PC-9 (cell line): Measurements from ENCODE around the gene TTI1. TPM values are rescaled to one million over a fixed set of nuclear protein-coding genes. Genes with fewer than 3 reads are reported as not detected.

Experiments
- BruUV-seq: library from RNA; stranded (reverse); fragments of 400-500 nt; replicated peaks from 2 replicates; lab custom pipeline; 2021; lab: Mats Ljungman, UMichigan
- CTCF ChIA-PET: fragments of 300-600 bp; sonication (Branson Sonifier 250); formaldehyde crosslinking; loops from one replicate; lab custom pipeline; 2022; ENCODE audit warnings: antibody characterized with exemption; lab: Charles Lee
- POLR2A ChIA-PET: fragments of 300-600 bp; sonication (Branson Sonifier 250); formaldehyde crosslinking; loops from one replicate; lab custom pipeline; 2022; ENCODE audit warnings: antibody characterized with exemption; ENCODE audit not compliant: unreplicated experiment; lab: Charles Lee
- DNase-seq, 2 experiments: peaks; one replicate each; pipeline versions ENCODE4 v3.0.0 to v3.0.0-alpha.2; 2015 to 2022; ENCODE audit warnings: mixed read lengths in 1 of 2
- H2AFZ ChIP-seq: fragments of 200-600 bp; sonication (generic); 2 replicates; pipeline ENCODE4 v1.8.1; 2017; ENCODE audit warnings: antibody characterized with exemption
- H3F3A ChIP-seq: fragments of 200-600 bp; sonication (generic); 2 replicates; pipeline ENCODE4 v1.8.1; 2017; ENCODE audit warnings: antibody characterized with exemption, mild to moderate bottlenecking, low read depth; ENCODE audit not compliant: insufficient read depth
- H3K27ac ChIP-seq: fragments of 200-600 bp; sonication (generic); 2 replicates; pipeline ENCODE4 v1.6.1; 2016; ENCODE audit warnings: mixed run types
- H3K27me3 ChIP-seq: fragments of 200-600 bp; sonication (generic); 2 replicates; pipeline ENCODE4 v1.6.1; 2016; ENCODE audit warnings: low read depth, mixed run types; ENCODE audit not compliant: insufficient read depth
- H3K36me3 ChIP-seq: fragments of 200-600 bp; sonication (generic); 2 replicates; pipeline ENCODE4 v1.6.1; 2016; ENCODE audit warnings: low read depth, mixed run types
- H3K4me1 ChIP-seq: fragments of 200-600 bp; sonication (generic); replicated peaks from 2 replicates; pipeline ENCODE4 v1.6.1; 2016; ENCODE audit warnings: mixed run types; ENCODE audit not compliant: insufficient read depth
- H3K4me2 ChIP-seq: fragments of 200-600 bp; sonication (generic); 2 replicates; pipeline ENCODE4 v1.6.1; 2017; ENCODE audit warnings: mixed run types
- H3K4me3 ChIP-seq: fragments of 200-600 bp; sonication (generic); 2 replicates; pipeline ENCODE4 v1.6.1; 2016; ENCODE audit warnings: mixed run types
- H3K79me2 ChIP-seq: fragments of 200-600 bp; sonication (generic); 2 replicates; pipeline ENCODE4 v1.6.1; 2017; ENCODE audit warnings: low read depth, mixed run types
- H3K9me2 ChIP-seq: fragments of 200-600 bp; sonication (generic); 2 replicates; pipeline ENCODE4 v1.8.1; 2017; ENCODE audit warnings: mild to moderate bottlenecking; ENCODE audit not compliant: insufficient read depth
- H3K9me3 ChIP-seq: fragments of 200-600 bp; sonication (generic); 2 replicates; pipeline ENCODE4 v1.8.1; 2016; ENCODE audit warnings: low read depth; ENCODE audit not compliant: insufficient read depth
- H4K20me1 ChIP-seq: fragments of 200-600 bp; sonication (generic); 2 replicates; pipeline ENCODE4 v1.8.1; 2017; ENCODE audit not compliant: insufficient read depth
- EZH2 ChIP-seq: fragments of 200-600 bp; sonication (generic); IDR thresholded peaks from 2 replicates; pipeline ENCODE4 v1.8.0; 2017; ENCODE audit warnings: antibody characterized with exemption, low read depth
- intact Hi-C: fragments of 100-400 bp; cut with micrococcal nuclease; formaldehyde crosslinking; loops from one replicate; pipeline ENCODE4 v1.10.0; 2022; ENCODE audit not compliant: unreplicated experiment
- total RNA-seq: library from RNA; stranded (reverse); gene quantifications from 2 replicates; pipeline ENCODE4 v1.2.3, GENCODE V29; 2021
- TF ChIP-seq, protein P1 (sequence below): fragments of 200-600 bp; sonication (generic); conservative IDR thresholded peaks from 2 replicates; pipeline ENCODE4 v1.6.1; 2017; ENCODE audit warnings: mixed run types, antibody characterized with exemption, mild to moderate bottlenecking, moderate library complexity

Gene TTI1
- total RNA-seq, 1 experiment from 2014 or later = 34.2 TPM

DNA sequence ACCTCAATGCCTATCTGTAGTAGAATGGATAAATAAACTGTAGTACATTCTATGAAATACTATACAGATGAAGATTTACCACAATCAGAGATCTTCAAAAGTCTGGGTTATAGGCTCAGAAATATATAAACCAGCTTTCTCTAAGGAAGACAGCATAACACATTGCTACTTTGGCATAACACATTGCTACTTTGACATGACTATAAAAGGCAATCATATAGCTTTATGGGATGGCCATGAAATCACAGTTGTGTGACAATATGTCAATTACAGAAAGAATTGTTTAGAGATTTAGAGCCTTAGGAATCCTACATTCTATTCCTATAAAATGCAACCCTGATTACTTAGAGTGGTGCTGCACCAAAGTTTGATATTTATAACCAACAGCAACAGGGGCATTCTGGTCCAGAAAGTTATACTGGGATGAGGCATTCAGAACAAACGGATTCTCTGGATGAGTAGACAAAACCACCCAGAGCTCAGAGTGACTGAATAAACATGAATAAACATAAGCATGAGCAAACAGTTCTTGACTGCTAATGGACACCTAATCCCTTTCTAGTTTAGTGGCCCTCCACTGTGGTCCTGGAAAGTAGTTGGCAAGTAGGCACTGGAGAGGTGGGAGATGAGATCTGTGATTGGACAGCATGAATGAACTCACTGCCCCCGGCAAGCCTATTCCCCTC, 12.0 kb downstream of the TTI1 start:
- ChIA-PET POLR2A (no interaction called here), CTCF (no interaction called here)
- Histone ChIP-seq H3K79me2 (peaks cover 31% of the 10 kb centered on the region), H3K27ac (no peak overlapping the region), H4K20me1 (peaks cover 11% of the 10 kb centered on the region), H3K36me3 (peaks cover 28% of the 10 kb centered on the region), H3K4me3 (no peak overlapping the region), H3K4me1 (no peaks in the 10 kb centered on the region), H3K4me2 (no peak overlapping the region), H3K9me2 (no peaks in the 10 kb centered on the region), H3K9me3 (peaks cover 7% of the 10 kb centered on the region; the same call in 1 of the 2 replicates), H2AFZ (no peak overlapping the region), H3F3A (no peaks in the 10 kb centered on the region), H3K27me3 (no peaks in the 10 kb centered on the region)
- BruUV-seq = no TSS peak
- no peak for DNase-seq
- TF ChIP-seq, protein P1, sequence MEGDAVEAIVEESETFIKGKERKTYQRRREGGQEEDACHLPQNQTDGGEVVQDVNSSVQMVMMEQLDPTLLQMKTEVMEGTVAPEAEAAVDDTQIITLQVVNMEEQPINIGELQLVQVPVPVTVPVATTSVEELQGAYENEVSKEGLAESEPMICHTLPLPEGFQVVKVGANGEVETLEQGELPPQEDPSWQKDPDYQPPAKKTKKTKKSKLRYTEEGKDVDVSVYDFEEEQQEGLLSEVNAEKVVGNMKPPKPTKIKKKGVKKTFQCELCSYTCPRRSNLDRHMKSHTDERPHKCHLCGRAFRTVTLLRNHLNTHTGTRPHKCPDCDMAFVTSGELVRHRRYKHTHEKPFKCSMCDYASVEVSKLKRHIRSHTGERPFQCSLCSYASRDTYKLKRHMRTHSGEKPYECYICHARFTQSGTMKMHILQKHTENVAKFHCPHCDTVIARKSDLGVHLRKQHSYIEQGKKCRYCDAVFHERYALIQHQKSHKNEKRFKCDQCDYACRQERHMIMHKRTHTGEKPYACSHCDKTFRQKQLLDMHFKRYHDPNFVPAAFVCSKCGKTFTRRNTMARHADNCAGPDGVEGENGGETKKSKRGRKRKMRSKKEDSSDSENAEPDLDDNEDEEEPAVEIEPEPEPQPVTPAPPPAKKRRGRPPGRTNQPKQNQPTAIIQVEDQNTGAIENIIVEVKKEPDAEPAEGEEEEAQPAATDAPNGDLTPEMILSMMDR = no peak
- no peak for TF ChIP-seq EZH2
- intact Hi-C loops = no loop called here

- Histone ChIP-seq H2AFZ (no peak overlapping the region), H3K27me3 (no peaks in the 10 kb centered on the region)
These were observed 14.9 kb downstream of the TTI1 start for GRCh38 chr20:38018385-38018784.

DNA sequence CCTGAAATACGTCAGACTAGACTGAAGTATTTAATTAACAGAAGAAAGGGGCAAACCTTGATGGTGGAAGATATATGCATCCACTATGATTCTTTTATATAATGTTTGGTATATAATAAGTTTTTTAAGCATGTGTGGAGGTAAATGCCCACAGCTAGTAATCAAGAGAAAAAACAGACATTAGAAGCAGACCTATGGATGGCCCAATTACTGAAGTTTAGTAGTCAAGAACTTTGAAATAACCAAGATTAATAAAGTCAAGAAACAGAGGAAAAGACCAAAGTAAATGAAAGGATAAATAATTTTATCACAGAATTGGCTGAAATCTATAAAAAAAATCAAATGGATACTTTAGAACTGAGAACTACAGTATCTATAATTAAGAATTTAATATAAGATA, 15.3 kb downstream of the TTI1 start:
- Histone ChIP-seq H4K20me1 (0 out of 2 replicates have a peak, but pooled peaks cover 4% of the 10 kb centered on the region), H3K27ac (no peak overlapping the region), H3K4me2 (no peak overlapping the region), H3K36me3 (peaks cover 34% of the 10 kb centered on the region), H3K27me3 (no peaks in the 10 kb centered on the region), H3K9me3 (peaks cover 7% of the 10 kb centered on the region; the same call in 1 of the 2 replicates), H3K9me2 (no peaks in the 10 kb centered on the region), H3K4me3 (no peak overlapping the region), H3F3A (no peaks in the 10 kb centered on the region), H3K79me2 (peaks cover 7% of the 10 kb centered on the region), H2AFZ (no peak overlapping the region), H3K4me1 (no peaks in the 10 kb centered on the region)
- TF ChIP-seq, protein P1 = no peak
- TF ChIP-seq EZH2 = no peak
- intact Hi-C loops = no loop called here
- ChIA-PET CTCF (no interaction called here), POLR2A (interaction anchor here (0.6 kb wide), 1 partner anchor 387 kb away, joined by 5 read pairs; no protein-coding TSS in a partner anchor)
- no TSS peak for BruUV-seq
- DNase-seq = no peak

More at GRCh38 chr20:38018385-38018784, 14.9 kb downstream of the TTI1 start:
- ChIA-PET CTCF (no interaction called here), POLR2A (no interaction called here)
- Histone ChIP-seq H3K9me2 (no peaks in the 10 kb centered on the region), H3K4me3 (no peak overlapping the region), H3K27ac (no peak overlapping the region), H4K20me1 (0 out of 2 replicates have a peak, but pooled peaks cover 4% of the 10 kb centered on the region), H3K36me3 (peaks cover 34% of the 10 kb centered on the region), H3K4me2 (no peak overlapping the region), H3K4me1 (no peaks in the 10 kb centered on the region), H3K79me2 (peaks cover 11% of the 10 kb centered on the region), H3K9me3 (peaks cover 7% of the 10 kb centered on the region; the same call in 1 of the 2 replicates), H3F3A (no peaks in the 10 kb centered on the region)
- no TSS peak for BruUV-seq
- DNase-seq = no peak
- intact Hi-C loops = no loop called here
- TF ChIP-seq, protein P1 = no peak
- TF ChIP-seq EZH2 = no peak
